HG02623 (cell line): ENCODE results near the gene CDH16.

Source experiments
- ATAC-seq: cut with Tn5 transposase; IDR thresholded peaks from one replicate; pipeline ENCODE4 v1.9.1; 2021; ENCODE audit warnings: moderate library complexity; ENCODE audit not compliant: unreplicated experiment

Gene CDH16

GRCh38 chr16:66913711-66914110 lies 5.0 kb downstream of the CDH16 start:
- no peak for ATAC-seq

- no peak for ATAC-seq
Measured at GRCh38 chr16:66913081-66913480, 5.6 kb downstream of the CDH16 start.

GRCh38 chr16:66911801-66912200 lies 6.9 kb downstream of the CDH16 start:
- no peak for ATAC-seq

GRCh38 chr16:66911112-66911511 lies 7.6 kb downstream of the CDH16 start:
- ATAC-seq, result no peak

- ATAC-seq, result no peak
Measured at GRCh38 chr16:66910175-66910940, 8.3 kb downstream of the CDH16 start.

- ATAC-seq, result no peak
Measured at GRCh38 chr16:66908762-66909559, 9.7 kb downstream of the CDH16 start.

- no peak for ATAC-seq
Measured at GRCh38 chr16:66908116-66908515, 10.6 kb downstream of the CDH16 start.

GRCh38 chr16:66906916-66907836 lies 11.5 kb downstream of the CDH16 start:
- no peak for ATAC-seq

- no peak for ATAC-seq
Measured at GRCh38 chr16:66905633-66906539, 12.8 kb downstream of the CDH16 start.

GRCh38 chr16:66904846-66905632 lies 13.6 kb downstream of the CDH16 start:
- ATAC-seq, result no peak

- no peak for ATAC-seq
Measured at GRCh38 chr16:66904428-66904845, 14.2 kb downstream of the CDH16 start.

GRCh38 chr16:66903544-66904427 lies 14.9 kb downstream of the CDH16 start:
- ATAC-seq, result no peak

GRCh38 chr16:66902648-66903543 lies 15.8 kb downstream of the CDH16 start:
- no peak for ATAC-seq

GRCh38 chr16:66901626-66902025 lies 17.1 kb downstream of the CDH16 start:
- ATAC-seq, result no peak

GRCh38 chr16:66900721-66901441 lies 17.8 kb downstream of the CDH16 start:
- ATAC-seq, result no peak

GRCh38 chr16:66899945-66900710 lies 18.6 kb downstream of the CDH16 start:
- no peak for ATAC-seq
